Measurements from ENCODE around the gene DLGAP1.

Gene DLGAP1

GRCh38 chr18:4078246-4078645, 376.9 kb downstream of the DLGAP1 start:
- TF ChIP-seq CTCF (conservative IDR thresholded peaks at IDR 0.05; ENCODE audit: control insufficient read depth, insufficient read depth, low read depth, low read length) = no peak
- DNase-seq (ENCODE audit: low read depth) = no peak
- H3K4me3 ChIP-seq (ENCODE audit: control insufficient read depth, low read depth, low read length) = no peak overlapping the region

- no peak for DNase-seq (ENCODE audit: low read depth)
- H3K4me3 ChIP-seq (ENCODE audit: control insufficient read depth, low read depth, low read length) = no peak overlapping the region
- no peak for TF ChIP-seq CTCF (conservative IDR thresholded peaks at IDR 0.05; ENCODE audit: control insufficient read depth, insufficient read depth, low read depth, low read length)
These were observed 377.4 kb downstream of the DLGAP1 start for GRCh38 chr18:4077721-4078120.

- TF ChIP-seq CTCF (conservative IDR thresholded peaks at IDR 0.05; ENCODE audit: control insufficient read depth, insufficient read depth, low read depth, low read length) = no peak
- no peak for DNase-seq (ENCODE audit: low read depth)
- H3K4me3 ChIP-seq (ENCODE audit: control insufficient read depth, low read depth, low read length) = no peak overlapping the region
These were observed 377.9 kb downstream of the DLGAP1 start for GRCh38 chr18:4077204-4077603.

GRCh38 chr18:4074647-4075046, 380.5 kb downstream of the DLGAP1 start:
- TF ChIP-seq CTCF (conservative IDR thresholded peaks at IDR 0.05; ENCODE audit: control insufficient read depth, insufficient read depth, low read depth, low read length) = no peak
- peak; percentile 2 for DNase-seq (ENCODE audit: low read depth)
- no peak overlapping the region for H3K4me3 ChIP-seq (ENCODE audit: control insufficient read depth, low read depth, low read length)

- no peak for TF ChIP-seq CTCF (conservative IDR thresholded peaks at IDR 0.05; ENCODE audit: control insufficient read depth, insufficient read depth, low read depth, low read length)
- DNase-seq (ENCODE audit: low read depth) = no peak
- no peak overlapping the region for H3K4me3 ChIP-seq (ENCODE audit: control insufficient read depth, low read depth, low read length)
These were observed 385.9 kb downstream of the DLGAP1 start for GRCh38 chr18:4069183-4069582.

- peak; percentile 81 for TF ChIP-seq CTCF (conservative IDR thresholded peaks at IDR 0.05; ENCODE audit: control insufficient read depth, insufficient read depth, low read depth, low read length)
- H3K4me3 ChIP-seq (ENCODE audit: control insufficient read depth, low read depth, low read length) = no peak overlapping the region
- peak; percentile 60 for DNase-seq (ENCODE audit: low read depth)
These were observed 386.5 kb downstream of the DLGAP1 start for GRCh38 chr18:4068552-4069158.

- no peak for TF ChIP-seq CTCF (conservative IDR thresholded peaks at IDR 0.05; ENCODE audit: control insufficient read depth, insufficient read depth, low read depth, low read length)
- DNase-seq (ENCODE audit: low read depth) = no peak
- H3K4me3 ChIP-seq (ENCODE audit: control insufficient read depth, low read depth, low read length) = no peak overlapping the region
These were observed 391.6 kb downstream of the DLGAP1 start for GRCh38 chr18:4063545-4063944.
